ENCODE data around the gene TNS2. TPM values are rescaled to one million over a fixed set of nuclear protein-coding genes. Genes with fewer than 3 reads are reported as not detected.

TNS2 gene
- total and polyA plus RNA-seq, 2 of the 13 experiments (the other 11 are each of a cell fraction or from before 2014, with no cell fraction given): 8.9 to 20.4 TPM

DNA sequence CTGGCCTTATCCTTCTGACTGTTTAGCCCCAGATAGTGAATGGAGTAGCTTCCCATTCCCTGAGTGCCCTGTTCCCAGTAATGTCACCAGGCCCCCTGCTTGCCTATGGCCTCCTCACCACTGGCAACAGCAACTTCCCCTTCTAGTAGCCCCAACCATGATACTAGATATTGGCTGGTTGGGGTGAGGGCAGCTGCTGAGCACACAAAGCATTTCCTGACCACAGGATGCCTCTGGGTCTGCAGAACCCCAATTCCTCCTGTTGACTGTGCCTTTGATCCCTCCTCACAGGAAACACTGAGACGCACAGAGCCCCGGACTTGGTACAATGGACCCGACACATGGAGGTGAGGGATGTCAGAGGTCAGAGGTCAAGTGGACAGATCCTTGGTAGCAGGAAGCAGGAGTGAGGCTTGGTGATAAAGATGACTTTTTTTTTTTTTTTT lies 54.0 kb downstream of the TNS2 start (continued):
- TF ChIP-seq JDP2 (CRISPR knock-in tag; IDR thresholded peaks at IDR 0.05; ENCODE audit: borderline replicate concordance) (no peak), MXD4 (CRISPR knock-in tag; IDR thresholded peaks at IDR 0.05) (no peak), SETDB1 (CRISPR knock-in tag; IDR thresholded peaks at IDR 0.05; ENCODE audit: borderline replicate concordance) (no peak), ZSCAN30 (CRISPR knock-in tag; IDR thresholded peaks at IDR 0.05) (no peak), ERF (CRISPR knock-in tag; IDR thresholded peaks at IDR 0.05) (peak; percentile 47), RELA (CRISPR knock-in tag; IDR thresholded peaks at IDR 0.05) (no peak), JUND (CRISPR knock-in tag; IDR thresholded peaks at IDR 0.05) (peak; percentile 31; the same call in 1 of the 2 replicates), ZNF225 (CRISPR knock-in tag; IDR thresholded peaks at IDR 0.05) (no peak), PTBP1 (IDR thresholded peaks at IDR 0.05; ENCODE audit: low read depth, low read length, poor library complexity, severe bottlenecking) (no peak), ZNF235 (CRISPR knock-in tag; IDR thresholded peaks at IDR 0.05; ENCODE audit: borderline replicate concordance) (no peak), U2AF2 (IDR thresholded peaks at IDR 0.05; ENCODE audit: low read depth, low read length) (no peak), SRSF9 (IDR thresholded peaks at IDR 0.05; ENCODE audit: borderline replicate concordance, insufficient read depth, low read depth, low read length, poor library complexity, severe bottlenecking) (no peak), SNAI1 (CRISPR knock-in tag; IDR thresholded peaks at IDR 0.05; ENCODE audit: borderline replicate concordance) (no peak), LCORL (IDR thresholded peaks at IDR 0.05) (no peak), LCORL (CRISPR knock-in tag; IDR thresholded peaks at IDR 0.05) (no peak; the same call in 1 of the 2 replicates)
- TF ChIP-seq, protein P1, sequence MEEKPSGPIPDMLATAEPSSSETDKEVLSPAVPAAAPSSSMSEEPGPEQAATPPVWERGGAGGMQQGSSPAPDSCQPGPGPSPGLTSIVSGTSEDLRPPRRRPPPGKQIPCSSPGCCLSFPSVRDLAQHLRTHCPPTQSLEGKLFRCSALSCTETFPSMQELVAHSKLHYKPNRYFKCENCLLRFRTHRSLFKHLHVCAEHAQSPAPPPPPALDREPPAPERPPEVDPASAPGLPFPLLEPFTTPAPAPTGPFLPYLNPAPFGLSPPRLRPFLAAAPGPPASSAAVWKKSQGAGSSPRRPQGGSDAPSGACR (CRISPR knock-in tag; IDR thresholded peaks at IDR 0.05): no peak
- TF ChIP-seq, protein P2, sequence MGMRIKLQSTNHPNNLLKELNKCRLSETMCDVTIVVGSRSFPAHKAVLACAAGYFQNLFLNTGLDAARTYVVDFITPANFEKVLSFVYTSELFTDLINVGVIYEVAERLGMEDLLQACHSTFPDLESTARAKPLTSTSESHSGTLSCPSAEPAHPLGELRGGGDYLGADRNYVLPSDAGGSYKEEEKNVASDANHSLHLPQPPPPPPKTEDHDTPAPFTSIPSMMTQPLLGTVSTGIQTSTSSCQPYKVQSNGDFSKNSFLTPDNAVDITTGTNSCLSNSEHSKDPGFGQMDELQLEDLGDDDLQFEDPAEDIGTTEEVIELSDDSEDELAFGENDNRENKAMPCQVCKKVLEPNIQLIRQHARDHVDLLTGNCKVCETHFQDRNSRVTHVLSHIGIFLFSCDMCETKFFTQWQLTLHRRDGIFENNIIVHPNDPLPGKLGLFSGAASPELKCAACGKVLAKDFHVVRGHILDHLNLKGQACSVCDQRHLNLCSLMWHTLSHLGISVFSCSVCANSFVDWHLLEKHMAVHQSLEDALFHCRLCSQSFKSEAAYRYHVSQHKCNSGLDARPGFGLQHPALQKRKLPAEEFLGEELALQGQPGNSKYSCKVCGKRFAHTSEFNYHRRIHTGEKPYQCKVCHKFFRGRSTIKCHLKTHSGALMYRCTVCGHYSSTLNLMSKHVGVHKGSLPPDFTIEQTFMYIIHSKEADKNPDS (CRISPR knock-in tag; IDR thresholded peaks at IDR 0.05): no peak
- TF ChIP-seq, protein P3, sequence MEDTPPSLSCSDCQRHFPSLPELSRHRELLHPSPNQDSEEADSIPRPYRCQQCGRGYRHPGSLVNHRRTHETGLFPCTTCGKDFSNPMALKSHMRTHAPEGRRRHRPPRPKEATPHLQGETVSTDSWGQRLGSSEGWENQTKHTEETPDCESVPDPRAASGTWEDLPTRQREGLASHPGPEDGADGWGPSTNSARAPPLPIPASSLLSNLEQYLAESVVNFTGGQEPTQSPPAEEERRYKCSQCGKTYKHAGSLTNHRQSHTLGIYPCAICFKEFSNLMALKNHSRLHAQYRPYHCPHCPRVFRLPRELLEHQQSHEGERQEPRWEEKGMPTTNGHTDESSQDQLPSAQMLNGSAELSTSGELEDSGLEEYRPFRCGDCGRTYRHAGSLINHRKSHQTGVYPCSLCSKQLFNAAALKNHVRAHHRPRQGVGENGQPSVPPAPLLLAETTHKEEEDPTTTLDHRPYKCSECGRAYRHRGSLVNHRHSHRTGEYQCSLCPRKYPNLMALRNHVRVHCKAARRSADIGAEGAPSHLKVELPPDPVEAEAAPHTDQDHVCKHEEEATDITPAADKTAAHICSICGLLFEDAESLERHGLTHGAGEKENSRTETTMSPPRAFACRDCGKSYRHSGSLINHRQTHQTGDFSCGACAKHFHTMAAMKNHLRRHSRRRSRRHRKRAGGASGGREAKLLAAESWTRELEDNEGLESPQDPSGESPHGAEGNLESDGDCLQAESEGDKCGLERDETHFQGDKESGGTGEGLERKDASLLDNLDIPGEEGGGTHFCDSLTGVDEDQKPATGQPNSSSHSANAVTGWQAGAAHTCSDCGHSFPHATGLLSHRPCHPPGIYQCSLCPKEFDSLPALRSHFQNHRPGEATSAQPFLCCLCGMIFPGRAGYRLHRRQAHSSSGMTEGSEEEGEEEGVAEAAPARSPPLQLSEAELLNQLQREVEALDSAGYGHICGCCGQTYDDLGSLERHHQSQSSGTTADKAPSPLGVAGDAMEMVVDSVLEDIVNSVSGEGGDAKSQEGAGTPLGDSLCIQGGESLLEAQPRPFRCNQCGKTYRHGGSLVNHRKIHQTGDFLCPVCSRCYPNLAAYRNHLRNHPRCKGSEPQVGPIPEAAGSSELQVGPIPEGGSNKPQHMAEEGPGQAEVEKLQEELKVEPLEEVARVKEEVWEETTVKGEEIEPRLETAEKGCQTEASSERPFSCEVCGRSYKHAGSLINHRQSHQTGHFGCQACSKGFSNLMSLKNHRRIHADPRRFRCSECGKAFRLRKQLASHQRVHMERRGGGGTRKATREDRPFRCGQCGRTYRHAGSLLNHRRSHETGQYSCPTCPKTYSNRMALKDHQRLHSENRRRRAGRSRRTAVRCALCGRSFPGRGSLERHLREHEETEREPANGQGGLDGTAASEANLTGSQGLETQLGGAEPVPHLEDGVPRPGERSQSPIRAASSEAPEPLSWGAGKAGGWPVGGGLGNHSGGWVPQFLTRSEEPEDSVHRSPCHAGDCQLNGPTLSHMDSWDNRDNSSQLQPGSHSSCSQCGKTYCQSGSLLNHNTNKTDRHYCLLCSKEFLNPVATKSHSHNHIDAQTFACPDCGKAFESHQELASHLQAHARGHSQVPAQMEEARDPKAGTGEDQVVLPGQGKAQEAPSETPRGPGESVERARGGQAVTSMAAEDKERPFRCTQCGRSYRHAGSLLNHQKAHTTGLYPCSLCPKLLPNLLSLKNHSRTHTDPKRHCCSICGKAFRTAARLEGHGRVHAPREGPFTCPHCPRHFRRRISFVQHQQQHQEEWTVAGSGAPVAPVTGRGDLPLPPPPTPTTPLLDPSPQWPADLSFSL (CRISPR knock-in tag; IDR thresholded peaks at IDR 0.05): no peak
- TF ChIP-seq, protein P4, sequence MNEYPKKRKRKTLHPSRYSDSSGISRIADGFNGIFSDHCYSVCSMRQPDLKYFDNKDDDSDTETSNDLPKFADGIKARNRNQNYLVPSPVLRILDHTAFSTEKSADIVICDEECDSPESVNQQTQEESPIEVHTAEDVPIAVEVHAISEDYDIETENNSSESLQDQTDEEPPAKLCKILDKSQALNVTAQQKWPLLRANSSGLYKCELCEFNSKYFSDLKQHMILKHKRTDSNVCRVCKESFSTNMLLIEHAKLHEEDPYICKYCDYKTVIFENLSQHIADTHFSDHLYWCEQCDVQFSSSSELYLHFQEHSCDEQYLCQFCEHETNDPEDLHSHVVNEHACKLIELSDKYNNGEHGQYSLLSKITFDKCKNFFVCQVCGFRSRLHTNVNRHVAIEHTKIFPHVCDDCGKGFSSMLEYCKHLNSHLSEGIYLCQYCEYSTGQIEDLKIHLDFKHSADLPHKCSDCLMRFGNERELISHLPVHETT (CRISPR knock-in tag; conservative IDR thresholded peaks at IDR 0.05): no peak

Data from HepG2 (cell line).